Transverse colon (tissue), 3 donors: ENCODE data around the gene CDKAL1.

Experiments
- EP300 ChIP-seq: sonication (generic); formaldehyde crosslinking; IDR thresholded peaks from one replicate; pipeline ENCODE4 v1.6.1; 2017; ENCODE audit warnings: antibody characterized with exemption, low read depth
- POLR2A ChIP-seq: fragments of 450-650 bp; IDR thresholded peaks from one replicate; pipeline ENCODE4 v1.6.1; 2016; ENCODE audit warnings: antibody characterized with exemption, mild to moderate bottlenecking, moderate library complexity
- TF ChIP-seq, protein P1 (sequence below), 5 experiments: fragments of 200-600 bp in 3 of 5; fragments of 450-650 bp in 2 of 5; sonication (generic) in 3 of 5; IDR thresholded peaks; 1 replicate in 2 of 5; 2 replicates in 3 of 5; pipeline ENCODE4 v1.5.1; 2016 to 2017; ENCODE audit warnings: antibody characterized with exemption in 5 of 5, inconsistent platforms in 3 of 5, mild to moderate bottlenecking in 2 of 5, moderate library complexity in 1 of 5

DNA sequence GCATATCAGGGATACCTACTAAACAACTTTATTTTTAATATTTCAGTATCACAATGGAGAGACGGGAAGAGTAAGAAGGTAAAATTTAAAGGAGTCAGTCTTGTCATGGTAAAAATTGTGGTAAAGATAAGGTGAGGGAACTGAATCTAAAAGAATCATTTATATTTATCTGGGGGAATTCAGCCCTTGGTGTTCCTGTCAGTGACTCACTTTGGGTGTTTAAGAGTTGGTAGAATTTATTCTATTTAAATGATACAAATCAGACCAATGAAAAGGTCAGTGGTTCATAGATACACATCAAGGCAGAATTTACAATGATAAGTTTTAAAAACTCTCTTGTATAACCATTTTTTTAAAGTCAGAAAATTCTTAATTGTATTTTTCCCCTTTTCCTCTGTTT is 164.4 kb downstream of the CDKAL1 start:
- TF ChIP-seq, protein P1, sequence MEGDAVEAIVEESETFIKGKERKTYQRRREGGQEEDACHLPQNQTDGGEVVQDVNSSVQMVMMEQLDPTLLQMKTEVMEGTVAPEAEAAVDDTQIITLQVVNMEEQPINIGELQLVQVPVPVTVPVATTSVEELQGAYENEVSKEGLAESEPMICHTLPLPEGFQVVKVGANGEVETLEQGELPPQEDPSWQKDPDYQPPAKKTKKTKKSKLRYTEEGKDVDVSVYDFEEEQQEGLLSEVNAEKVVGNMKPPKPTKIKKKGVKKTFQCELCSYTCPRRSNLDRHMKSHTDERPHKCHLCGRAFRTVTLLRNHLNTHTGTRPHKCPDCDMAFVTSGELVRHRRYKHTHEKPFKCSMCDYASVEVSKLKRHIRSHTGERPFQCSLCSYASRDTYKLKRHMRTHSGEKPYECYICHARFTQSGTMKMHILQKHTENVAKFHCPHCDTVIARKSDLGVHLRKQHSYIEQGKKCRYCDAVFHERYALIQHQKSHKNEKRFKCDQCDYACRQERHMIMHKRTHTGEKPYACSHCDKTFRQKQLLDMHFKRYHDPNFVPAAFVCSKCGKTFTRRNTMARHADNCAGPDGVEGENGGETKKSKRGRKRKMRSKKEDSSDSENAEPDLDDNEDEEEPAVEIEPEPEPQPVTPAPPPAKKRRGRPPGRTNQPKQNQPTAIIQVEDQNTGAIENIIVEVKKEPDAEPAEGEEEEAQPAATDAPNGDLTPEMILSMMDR (IDR thresholded peaks at IDR 0.05), result no peak
- no peak for TF ChIP-seq EP300
- TF ChIP-seq POLR2A, result no peak
